GM19238 (cell line): ENCODE data around the gene VSTM2B.

ENCODE experiments used
- DNase-seq: peaks from one replicate; pipeline ENCODE4 v3.0.0; 2011; ENCODE audit warnings: low spot score; ENCODE audit not compliant: insufficient read length

VSTM2B gene

GRCh38 chr19:29515233-29515619 lies 10.6 kb upstream of the VSTM2B start:
- DNase-seq, result no peak

DNA sequence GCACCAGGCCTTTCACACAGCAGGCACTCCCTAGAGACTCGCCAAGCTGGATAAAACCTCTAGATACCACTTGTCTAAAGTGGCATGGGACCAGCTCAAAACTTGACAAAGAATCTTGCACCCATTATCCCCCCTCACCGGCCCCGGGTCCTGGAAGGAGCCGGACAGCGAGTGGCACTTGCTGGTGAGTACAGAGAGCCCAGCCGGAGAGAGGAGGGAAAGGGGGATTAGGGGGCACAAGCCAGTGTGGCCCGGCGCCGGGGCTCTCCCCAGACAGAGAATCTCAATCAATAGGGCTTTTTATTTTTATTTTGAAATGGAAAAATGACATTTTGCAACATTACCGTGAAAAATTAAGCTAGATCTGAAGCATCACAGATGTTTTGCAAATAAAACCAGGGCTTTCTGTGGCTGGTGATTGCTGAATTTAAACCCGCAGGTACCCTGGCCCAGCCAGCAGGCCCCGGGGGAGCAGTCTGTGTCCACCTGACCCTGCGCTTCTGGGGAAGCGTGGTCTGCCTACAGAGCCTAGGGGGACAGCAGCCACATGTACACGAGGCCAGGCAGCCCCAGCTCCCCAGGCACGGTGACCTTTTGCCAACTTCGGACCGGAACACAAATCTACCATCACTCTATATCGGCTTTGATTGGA lies 10.0 kb upstream of the VSTM2B start:
- DNase-seq, result no peak

DNA sequence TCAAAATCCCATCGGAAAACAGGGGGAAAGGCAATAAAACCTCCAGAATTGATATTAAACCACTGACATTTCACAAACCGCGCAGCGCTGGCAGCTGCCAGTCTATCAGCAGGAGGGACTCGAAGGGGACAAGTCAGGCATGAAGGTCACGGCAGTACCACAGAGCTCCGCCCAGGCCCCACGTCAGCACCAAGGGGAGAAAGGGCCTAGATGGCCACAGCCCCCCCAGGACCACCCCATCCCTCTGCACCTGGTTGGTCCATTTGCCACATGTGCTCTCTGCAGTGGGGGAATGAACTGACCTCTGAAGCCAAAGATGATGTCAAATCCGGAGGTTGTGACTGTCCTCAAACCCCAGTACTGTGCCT lies 9.5 kb upstream of the VSTM2B start:
- DNase-seq, result no peak

GRCh38 chr19:29516821-29517395 lies 8.9 kb upstream of the VSTM2B start:
- no peak for DNase-seq

DNA sequence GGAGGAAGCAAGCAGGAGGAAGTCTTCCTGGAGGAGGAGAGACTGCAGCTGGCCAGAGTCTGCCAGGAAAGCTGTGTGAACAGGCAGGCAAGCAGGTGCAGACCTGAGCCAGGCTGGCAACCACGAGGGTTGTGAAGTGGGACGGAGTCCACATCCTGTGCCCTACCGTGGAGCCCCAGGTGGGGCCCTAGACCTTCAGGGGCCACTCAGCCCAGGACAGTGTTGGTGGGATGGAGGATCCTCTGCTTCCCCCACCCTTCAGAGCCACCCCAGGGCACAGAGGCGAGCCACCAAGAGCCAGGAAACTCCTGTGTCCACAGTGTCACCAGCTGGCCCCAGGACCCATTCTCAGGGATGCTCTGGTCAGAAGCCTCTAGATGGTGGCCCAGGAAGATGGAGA lies 8.4 kb upstream of the VSTM2B start:
- no peak for DNase-seq

DNA sequence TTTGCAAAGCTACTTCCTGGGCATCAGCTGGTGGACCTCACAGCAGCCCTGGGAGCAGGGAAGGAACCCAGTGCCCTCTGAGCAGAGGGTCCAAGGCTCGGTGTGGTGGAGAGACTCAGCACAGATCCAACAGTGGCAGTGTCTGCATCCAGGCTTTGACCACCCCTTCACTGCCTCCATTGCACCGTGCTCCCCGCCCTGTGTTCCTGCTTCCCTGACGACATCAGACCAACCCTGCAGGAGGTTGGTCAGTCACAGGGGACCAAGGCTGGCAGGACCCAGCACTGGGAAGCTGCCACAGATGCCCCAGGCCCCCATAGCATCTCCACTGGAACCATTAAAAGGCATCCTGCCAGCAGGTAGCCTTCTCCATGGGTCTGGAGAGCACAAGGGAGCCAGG lies 7.8 kb upstream of the VSTM2B start:
- DNase-seq, result no peak

GRCh38 chr19:29519146-29519545 lies 6.6 kb upstream of the VSTM2B start:
- no peak for DNase-seq

- no peak for DNase-seq
Observed at GRCh38 chr19:29519931-29520330, 5.9 kb upstream of the VSTM2B start.

GRCh38 chr19:29520390-29520789 lies 5.4 kb upstream of the VSTM2B start:
- DNase-seq, result no peak

DNA sequence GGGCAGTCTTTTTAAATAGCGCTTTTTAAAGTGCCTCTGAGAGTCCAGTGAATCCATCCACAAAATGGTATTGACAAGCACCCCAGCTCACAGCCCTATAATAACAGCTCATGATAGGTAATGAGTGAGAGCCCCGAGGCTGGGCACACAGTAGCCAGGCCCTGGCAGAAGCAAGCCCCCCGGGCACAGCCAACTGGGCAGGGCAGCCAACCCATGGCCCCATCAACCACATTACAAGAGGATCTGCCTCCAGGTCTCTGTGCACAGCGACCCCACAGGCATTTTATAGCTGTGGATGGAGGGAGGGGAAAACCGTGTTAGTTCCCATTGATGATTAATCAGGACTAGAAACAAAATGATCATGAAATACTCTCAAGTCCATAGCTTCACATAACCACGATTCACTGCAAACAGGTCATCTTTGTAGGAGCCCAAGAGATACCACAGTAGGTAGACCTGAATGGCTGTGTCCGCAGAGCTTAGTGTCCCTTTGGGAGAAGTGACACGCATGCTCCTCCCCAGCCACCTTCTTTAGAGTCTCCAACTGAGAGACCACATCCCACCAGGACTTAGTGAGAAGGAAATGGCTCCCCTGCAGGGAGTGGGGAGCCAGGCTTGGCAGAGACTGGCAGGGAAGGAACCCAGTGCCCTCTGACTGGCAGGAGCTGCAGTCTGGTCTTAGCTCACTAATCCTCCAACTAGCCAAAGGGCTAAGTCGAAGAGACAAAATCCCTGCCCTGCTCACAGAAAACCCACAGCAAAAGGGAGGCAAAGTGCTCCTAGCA lies 4.3 kb upstream of the VSTM2B start:
- no peak for DNase-seq

GRCh38 chr19:29523568-29523967 lies 2.2 kb upstream of the VSTM2B start:
- DNase-seq, result no peak

- no peak for DNase-seq
Observed at GRCh38 chr19:29524201-29524911, 1.4 kb upstream of the VSTM2B start.

DNA sequence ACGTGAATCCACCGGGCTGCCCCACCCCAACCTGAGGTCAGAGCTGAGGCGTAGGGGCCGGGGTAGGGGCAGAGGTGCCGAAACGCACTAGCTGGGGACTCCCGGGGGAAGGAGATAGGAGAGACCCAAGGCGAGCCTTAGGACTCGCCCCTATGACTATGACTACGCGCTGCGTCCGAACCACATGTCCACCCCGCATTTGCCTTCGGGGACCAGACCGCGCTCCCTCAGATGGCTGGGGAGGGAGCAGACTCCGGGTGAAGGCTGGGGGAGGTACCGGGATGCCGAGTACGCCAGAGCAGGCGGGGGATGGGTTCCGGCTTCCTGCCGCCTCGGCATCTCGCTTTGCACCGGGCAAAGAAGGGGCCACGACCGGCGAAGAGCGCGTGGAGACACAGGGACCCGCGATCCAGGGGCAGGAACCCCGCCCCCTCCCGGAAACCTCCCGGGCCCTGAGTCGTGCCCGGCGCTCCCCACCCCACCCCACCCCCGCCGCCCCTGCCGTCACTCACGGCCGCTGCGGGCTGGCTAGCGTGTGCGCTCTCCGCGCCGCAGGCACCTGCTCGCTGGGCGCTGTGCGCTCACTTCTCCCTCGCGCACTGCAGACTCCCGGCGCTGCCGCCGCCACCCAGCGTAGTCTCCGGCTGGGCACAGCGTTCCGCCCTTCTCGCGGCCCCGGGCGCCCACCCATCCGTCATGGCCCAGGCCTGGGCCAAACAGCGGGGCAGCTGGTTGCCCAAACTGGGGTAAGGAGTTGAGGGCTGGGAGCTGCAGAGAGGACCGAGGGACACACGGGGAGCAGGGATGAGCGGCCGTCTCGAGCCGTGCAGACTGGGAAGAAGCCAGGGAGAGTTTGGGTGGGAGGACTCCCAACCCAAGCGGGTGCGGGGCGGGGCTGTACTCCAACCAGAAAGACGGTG lies 622 bp upstream of the VSTM2B start:
- no peak for DNase-seq

- DNase-seq, result no peak
Observed at GRCh38 chr19:29526730-29527499, 1.1 kb downstream of the VSTM2B start.

- no peak for DNase-seq
Observed at GRCh38 chr19:29527500-29528328, 1.9 kb downstream of the VSTM2B start.

GRCh38 chr19:29528350-29528945 lies 2.7 kb downstream of the VSTM2B start:
- peak; percentile 71 for DNase-seq

GRCh38 chr19:29528946-29529645 lies 3.3 kb downstream of the VSTM2B start:
- DNase-seq, result no peak
